CD4-positive, alpha-beta T cell treated with Interleukin-12 subunit alpha and Interleukin-12 subunit beta, for 1 hour (primary cell): Measurements from ENCODE around the gene AREL1.

Experiments used
- DNase-seq: peaks from one replicate; pipeline ENCODE4 v3.0.0-alpha.2; 2020

Gene AREL1

GRCh38 chr14:74658535-74659131 lies 54.2 kb downstream of the AREL1 start:
- DNase-seq, result no peak

- no peak for DNase-seq
These were observed 55.9 kb downstream of the AREL1 start for GRCh38 chr14:74656964-74657363.

- DNase-seq, result no peak
These were observed 57.1 kb downstream of the AREL1 start for GRCh38 chr14:74655599-74656395.

- no peak for DNase-seq
These were observed 57.9 kb downstream of the AREL1 start for GRCh38 chr14:74654931-74655330.

- no peak for DNase-seq
These were observed 59.3 kb downstream of the AREL1 start for GRCh38 chr14:74653386-74654138.

- DNase-seq, result no peak
These were observed 60.3 kb downstream of the AREL1 start for GRCh38 chr14:74652541-74652940.

GRCh38 chr14:74650927-74651686 lies 61.8 kb downstream of the AREL1 start:
- DNase-seq, result no peak

- no peak for DNase-seq
These were observed 63.2 kb downstream of the AREL1 start for GRCh38 chr14:74649673-74650072.

GRCh38 chr14:74649167-74649566 lies 63.7 kb downstream of the AREL1 start:
- no peak for DNase-seq

- DNase-seq, result no peak
These were observed 64.3 kb downstream of the AREL1 start for GRCh38 chr14:74648601-74649000.

GRCh38 chr14:74647678-74648461 lies 65.0 kb downstream of the AREL1 start:
- no peak for DNase-seq

- no peak for DNase-seq
These were observed 65.7 kb downstream of the AREL1 start for GRCh38 chr14:74647061-74647677.

- DNase-seq, result no peak
These were observed 67.0 kb downstream of the AREL1 start for GRCh38 chr14:74645756-74646470.

GRCh38 chr14:74645244-74645643 lies 67.6 kb downstream of the AREL1 start:
- no peak for DNase-seq

- no peak for DNase-seq
These were observed 71.1 kb downstream of the AREL1 start for GRCh38 chr14:74641601-74642391.

GRCh38 chr14:74638966-74639365 lies 73.9 kb downstream of the AREL1 start:
- no peak for DNase-seq

- no peak for DNase-seq
These were observed 74.8 kb downstream of the AREL1 start for GRCh38 chr14:74638066-74638465.

- no peak for DNase-seq
These were observed 75.7 kb downstream of the AREL1 start for GRCh38 chr14:74637178-74637550.

GRCh38 chr14:74636424-74637177 lies 76.3 kb downstream of the AREL1 start:
- DNase-seq, result no peak

- no peak for DNase-seq
These were observed 77.0 kb downstream of the AREL1 start for GRCh38 chr14:74635847-74636246.
